Medulla oblongata (tissue), 1 donor: ENCODE measurements around the gene MYADM.
"Not testable (repeated sequence)": the region's sequence is repeated elsewhere in the genome, so short reads cannot be mapped to it uniquely, and the experiment has no call there.

ENCODE experiments used
- DNase-seq: peaks from one replicate; pipeline ENCODE4 v3.0.0-alpha.2; 2015; ENCODE audit errors: extremely low spot score

The MYADM gene

DNA sequence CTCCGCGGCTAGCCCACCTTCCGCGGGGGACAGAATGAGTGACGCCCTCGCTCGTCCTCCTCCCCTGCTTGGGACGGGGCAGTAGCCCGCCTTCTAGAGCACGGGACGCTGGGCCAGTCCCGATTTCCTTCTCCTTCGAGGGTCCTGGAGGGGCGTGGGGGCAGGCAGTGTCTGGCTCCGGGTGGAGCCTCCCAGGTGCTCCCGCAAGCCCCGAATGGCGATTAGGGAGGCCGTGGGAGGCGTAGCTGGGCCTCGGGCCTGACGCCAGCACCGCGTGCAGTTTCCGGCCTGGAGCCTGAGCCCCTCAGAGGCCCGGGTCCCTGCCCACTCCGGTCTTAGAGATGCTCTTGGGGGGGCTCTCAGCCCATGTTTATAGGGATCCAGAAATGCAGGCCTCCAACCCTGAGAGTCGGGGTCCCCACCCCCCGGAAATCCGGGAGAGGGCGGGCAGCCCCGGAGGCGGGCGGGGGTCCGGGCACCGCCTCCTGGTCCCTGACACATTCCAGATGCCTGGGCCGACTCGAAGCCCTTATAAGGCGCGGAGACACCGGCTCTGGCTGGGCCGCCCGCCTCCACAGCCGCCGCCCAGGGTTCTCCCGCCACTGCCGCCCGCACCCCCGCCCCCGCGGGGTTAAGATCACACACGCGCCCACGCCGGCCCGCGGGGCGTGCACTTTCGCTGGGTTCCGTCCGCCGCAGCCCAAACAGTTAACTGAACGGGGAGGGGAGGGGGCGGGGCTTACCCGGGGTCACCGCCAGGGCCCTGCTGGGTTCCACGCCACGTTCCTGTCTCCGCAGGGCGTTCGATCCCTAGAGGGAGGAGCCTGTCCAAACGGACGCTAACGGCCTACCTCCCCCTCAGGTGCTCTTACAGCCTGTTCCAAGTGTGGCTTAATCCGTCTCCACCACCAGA is 1.5 kb downstream of the MYADM start:
- peak; percentile 62 for DNase-seq

DNA sequence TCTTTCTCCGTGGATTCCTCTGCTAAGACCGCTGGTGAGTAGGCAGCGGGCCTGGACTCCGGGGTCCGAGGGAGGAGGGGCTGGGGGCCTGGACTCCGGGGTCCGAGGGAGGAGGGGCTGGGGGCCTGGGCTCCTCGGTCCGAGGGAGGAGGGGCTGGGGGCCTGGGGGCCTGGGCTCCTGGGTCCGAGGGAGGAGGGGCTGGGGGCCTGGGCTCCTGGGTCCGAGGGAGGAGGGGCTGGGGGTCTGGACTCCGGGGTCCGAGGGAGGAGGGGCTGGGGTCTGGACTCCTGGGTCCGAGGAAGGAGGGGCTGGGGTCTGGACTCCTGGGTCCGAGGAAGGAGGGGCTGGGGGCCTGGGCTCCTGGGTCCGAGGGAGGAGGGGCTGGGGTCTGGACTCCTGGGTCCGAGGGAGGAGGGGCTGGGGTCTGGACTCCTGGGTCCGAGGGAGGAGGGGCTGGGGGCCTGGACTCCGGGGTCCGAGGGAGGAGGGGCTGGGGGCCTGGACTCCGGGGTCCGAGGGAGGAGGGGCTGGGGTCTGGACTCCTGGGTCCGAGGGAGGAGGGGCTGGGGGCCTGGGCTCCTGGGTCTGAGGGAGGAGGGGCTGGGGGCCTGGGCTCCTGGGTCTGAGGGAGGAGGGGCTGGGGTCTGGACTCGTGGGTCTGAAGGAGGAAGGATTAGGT is 2.3 kb downstream of the MYADM start:
- not testable (repeated sequence) for DNase-seq

DNA sequence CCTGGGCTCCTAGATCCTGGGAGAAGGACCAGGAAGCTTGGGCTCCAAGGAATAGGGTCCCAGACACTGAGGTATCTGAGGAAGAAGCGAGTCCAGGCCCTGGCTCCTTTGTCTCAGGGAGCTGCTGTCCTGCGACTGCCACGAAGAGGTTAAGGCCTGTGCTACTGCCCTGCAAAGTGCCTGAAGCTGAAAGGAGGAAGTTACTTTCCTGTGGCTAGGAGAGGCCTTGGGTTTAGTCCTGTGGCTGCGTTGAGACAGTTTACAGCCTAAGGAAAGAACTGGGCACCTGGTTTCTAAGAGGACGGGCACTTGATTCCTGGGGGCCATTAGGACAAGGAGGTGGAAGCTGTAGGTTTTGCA is 2.8 kb downstream of the MYADM start:
- DNase-seq: peak; percentile 57

DNA sequence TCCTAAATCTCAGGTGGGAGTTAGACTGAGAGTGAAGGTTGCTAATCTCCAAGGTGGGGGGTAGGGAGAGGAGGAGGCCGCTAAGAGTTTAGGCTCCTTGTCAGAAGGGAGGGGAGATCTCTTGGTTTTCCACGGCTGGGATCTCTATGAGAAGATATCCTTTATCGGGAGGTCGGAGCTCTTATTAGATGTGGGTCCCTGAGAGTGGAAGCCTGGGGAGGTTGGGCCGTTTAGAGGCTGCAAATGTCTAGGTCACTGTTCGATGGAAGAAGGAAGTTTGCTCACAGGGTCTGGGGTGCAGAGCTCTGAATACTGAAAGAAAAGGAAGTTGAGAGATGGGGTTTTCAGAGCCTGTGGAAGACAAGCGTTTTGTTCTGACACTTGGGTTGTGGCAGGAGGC is 3.8 kb downstream of the MYADM start:
- DNase-seq: peak; percentile 63

DNA sequence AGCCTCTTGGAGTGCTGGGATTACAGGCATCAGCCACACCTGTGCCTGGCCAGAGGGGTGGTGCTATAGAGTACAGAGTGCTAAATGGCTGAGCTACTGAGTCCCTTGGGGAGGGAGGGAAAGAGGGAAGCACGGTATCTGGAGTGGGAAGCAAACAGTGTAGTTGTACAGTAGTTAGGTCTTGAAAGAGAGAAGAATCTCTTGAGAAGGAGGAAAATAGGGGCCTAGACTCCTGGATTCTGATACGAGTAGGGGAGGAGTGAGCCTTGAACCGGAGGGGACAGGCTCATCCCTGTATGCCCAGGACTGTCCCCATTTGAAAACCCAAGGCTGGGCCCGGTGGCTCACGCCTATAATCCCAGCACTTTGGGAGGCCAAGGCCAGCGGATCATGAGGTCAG is 5.1 kb downstream of the MYADM start:
- DNase-seq: no peak

DNA sequence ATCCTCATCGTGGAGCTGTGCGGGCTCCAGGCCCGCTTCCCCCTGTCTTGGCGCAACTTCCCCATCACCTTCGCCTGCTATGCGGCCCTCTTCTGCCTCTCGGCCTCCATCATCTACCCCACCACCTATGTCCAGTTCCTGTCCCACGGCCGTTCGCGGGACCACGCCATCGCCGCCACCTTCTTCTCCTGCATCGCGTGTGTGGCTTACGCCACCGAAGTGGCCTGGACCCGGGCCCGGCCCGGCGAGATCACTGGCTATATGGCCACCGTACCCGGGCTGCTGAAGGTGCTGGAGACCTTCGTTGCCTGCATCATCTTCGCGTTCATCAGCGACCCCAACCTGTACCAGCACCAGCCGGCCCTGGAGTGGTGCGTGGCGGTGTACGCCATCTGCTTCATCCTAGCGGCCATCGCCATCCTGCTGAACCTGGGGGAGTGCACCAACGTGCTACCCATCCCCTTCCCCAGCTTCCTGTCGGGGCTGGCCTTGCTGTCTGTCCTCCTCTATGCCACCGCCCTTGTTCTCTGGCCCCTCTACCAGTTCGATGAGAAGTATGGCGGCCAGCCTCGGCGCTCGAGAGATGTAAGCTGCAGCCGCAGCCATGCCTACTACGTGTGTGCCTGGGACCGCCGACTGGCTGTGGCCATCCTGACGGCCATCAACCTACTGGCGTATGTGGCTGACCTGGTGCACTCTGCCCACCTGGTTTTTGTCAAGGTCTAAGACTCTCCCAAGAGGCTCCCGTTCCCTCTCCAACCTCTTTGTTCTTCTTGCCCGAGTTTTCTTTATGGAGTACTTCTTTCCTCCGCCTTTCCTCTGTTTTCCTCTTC is 6.3 kb downstream of the MYADM start:
- no peak for DNase-seq

DNA sequence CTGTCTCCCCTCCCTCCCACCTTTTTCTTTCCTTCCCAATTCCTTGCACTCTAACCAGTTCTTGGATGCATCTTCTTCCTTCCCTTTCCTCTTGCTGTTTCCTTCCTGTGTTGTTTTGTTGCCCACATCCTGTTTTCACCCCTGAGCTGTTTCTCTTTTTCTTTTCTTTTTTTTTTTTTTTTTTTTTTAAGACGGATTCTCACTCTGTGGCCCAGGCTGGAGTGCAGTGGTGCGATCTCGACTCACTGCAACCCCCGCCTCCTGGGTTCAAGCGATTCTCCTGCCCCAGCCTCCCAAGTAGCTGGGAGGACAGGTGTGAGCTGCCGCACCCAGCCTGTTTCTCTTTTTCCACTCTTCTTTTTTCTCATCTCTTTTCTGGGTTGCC is 6.9 kb downstream of the MYADM start:
- no peak for DNase-seq

DNA sequence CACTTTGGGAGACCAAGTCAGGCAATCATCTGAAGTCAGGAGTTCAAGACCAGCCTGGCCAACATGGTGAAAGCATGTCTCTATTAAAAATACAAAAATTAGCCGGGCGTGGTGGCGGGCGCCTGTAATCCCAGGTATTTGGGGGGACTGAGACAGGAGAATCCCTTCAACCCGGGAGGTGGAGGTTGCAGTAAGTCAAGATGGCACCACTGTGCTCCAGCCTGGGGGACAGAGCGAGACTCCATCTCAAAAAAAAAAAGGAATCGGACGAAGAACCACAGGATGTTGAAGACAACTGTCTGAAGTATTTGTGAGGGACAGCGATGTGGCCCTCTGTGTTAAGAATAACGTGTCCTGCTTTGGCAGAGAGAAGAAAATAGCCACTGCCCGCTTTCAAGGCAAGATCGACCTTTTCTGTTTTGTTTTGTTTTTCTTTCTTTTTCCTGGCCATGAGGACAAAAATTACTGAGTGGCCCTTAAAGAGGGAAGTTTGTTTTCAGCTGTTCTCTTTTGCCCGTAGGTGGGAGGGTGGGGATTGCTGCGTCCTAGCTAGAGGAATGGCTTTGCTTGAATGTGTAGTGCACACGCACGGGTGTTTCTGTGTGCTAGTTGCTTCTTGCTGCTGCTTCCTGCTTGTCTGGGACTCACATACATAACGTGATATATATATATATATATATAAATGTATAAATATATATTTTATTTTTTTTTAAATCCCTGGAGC is 8.1 kb downstream of the MYADM start:
- no peak for DNase-seq

DNA sequence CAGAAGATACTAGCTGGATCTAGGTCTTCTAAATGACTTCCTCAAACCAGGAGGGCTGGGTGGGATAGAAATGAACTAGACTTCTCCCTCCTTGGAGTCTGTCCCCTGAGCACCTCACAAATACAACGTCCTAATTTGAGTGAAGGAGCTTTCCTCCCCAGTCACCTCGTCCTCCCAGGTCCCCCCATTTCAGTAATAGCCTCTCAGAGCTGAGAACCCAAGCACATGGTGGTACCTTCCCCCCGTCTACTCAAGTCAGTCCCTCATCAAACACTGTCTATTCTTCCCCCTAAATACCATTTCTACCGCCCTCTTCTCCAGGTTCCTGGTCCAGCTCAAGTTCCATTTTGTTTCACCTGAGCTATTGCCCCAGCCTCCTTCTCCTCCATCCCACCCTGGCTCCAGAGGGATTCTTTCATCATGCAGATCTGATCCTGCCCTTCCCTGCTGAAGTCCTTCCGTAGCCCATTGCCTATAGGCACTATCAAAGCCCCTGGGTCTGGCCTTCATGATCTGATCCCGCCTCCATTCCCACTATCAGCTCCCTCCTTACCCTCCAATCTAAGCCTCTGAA is 9.1 kb downstream of the MYADM start:
- no peak for DNase-seq

DNA sequence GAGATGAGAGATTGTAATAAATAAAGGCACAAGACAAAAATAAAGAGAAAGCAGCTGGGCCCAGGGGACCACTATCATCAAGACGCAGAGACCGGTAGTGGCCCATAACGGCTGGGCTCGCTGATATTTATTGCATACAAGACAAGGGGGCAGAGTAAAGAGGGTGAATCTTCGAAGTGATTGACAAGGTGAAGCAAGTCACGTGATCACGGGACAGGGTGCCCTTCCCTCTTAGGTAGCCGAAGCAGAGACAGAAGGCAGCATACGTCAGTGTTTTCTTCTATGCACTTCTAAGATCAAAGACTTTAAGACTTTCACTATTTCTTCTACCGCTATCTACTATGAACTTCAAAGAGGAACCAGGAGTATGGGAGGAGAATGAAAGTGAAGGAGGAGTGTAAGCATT is 9.7 kb downstream of the MYADM start:
- no peak for DNase-seq

DNA sequence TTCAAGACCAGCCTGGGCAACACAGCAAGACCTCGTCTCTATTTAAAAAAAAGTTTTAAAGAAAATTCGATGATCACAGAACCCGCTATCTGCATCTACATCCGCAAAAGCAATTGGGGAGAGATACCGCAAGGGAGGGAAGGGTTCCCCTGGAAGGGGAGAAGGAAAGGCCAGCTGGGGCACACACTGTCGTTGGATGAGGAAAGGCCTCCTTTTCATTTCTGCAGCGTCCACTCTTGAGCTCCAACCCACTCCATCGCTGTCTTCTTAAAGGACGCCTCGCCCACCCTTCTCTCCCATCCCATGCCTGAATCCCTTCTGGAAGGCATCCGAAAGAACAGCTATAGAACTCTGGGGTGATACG is 11.1 kb downstream of the MYADM start:
- DNase-seq: no peak

DNA sequence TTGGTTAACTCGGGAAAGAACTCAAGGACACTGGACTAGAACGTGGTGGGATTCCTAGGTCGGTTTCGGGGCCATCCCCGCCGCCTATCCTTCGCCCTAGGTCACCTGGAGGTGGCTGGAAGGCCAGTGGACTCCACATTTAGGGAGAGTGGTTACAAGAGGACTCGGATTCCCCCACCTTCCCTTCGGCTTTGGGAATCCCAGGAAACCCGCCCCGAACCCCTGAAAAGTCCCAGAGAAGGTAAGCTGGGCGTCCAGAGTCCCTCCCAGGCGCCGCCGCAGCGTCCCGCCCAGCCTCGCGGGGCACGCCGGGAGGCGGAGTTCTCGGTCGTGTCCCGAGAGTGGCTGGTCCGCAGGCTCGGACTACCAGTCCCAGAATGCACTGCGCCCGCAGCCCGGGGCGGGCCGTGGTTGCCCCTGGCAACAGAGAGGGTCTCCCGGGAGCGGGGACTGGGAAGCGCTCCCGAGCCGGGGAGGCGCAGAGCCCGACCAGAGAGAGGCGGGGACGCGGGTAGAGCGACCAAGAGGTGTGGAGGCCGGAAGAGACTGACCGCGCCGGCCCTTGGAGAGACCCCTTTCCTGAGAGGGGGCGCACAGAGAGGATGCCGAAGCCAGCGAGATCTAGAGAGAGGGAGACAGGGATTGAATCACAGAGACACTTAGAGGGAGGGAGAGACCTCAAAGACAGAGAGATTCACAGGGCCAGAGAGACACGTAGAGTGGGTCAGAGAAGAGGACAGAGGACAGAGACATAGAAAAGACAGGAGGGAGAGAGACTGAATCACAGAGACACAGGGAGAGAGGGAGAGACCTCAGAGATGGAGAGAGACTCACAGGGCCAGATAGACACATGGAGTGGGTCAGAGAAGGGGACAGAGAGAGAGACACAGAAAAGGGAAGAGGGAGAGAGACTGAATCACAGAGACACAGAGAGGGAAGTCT is 11.7 kb downstream of the MYADM start:
- peak; percentile 94 for DNase-seq

DNA sequence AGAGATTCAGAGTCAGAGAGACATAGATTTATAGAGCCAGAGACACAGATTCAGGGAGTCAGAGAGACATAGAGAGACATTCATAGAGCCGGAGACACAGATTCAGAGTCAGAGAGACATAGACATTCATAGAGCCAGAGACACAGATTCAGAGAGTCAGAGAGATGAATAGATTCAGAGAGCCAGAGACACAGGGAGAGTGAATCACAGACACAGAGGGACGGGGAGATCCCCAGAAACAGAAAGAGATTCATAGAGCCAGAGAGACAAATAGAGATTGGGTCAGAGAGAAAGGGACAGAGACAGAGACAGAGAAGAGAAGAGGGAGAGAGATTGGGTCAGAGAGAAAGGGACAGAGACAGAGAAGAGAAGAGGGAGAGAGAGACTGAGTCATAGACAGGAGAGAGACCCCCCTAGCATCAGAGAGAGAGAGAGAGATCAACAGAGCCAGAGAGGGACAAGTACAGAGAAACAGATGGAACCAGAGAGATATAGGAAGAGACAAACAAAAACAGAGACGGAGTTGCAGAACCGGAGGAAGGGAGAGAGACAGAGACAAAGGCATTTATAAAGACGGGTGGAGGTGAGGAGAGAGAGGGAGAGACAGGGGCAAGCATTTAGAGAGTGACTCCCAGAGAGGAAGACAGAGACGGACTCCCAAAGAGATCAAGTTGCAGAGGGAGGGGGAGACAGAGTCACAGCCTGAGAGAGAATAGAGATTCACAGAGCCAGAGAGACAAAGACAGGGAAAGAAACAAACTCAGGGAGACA is 13.2 kb downstream of the MYADM start:
- no peak for DNase-seq

DNA sequence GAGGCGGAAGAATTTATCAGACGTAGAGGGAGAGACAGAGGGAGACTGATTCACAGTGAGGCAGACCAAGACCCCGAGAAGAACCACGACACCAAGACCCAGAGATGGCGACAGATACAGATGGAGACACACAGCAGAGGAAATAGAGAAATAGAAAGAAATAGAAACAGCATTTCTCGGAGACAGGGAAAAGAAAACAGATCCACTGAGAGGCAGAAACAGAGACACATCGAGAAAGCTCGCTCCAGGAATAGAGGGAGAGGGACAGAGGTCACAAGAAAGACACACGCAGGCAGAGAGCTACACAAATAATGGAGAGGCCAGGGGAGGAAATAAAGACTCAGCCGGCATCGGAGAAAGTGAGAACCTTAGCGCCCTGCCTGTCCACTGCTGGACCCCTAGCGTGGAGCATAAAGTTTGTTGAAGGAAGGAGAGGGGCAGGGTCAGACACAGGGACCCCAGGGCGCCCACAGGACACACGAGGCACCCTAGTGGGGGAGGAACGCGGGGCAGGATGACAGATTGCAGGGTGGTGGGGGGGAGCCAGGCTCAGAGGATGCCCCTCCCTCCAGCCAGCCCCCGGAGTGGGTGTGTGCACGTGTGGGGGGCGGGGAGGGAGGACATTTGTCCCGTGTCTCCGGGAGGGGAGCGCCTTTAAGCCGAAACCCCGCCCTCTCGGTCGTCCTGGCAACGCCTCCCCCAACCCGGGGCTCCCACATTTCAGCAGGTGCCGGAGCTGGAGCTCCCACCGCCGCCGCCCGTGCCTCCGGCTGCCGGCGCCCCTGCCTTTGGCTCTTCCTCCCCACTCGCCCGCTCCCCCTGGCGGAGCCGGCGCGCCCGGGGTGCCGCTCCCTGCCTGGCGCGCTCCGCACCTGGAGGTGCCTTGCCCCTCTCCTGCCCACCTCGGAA is 14.1 kb downstream of the MYADM start, which contains the start of gene PRKCG:
Gene PRKCG, plus strand, starts transcription at position 716 of the 909 bp plus-strand sequence. CDS start 298 bp downstream, outside the sequence.
- DNase-seq: no peak

DNA sequence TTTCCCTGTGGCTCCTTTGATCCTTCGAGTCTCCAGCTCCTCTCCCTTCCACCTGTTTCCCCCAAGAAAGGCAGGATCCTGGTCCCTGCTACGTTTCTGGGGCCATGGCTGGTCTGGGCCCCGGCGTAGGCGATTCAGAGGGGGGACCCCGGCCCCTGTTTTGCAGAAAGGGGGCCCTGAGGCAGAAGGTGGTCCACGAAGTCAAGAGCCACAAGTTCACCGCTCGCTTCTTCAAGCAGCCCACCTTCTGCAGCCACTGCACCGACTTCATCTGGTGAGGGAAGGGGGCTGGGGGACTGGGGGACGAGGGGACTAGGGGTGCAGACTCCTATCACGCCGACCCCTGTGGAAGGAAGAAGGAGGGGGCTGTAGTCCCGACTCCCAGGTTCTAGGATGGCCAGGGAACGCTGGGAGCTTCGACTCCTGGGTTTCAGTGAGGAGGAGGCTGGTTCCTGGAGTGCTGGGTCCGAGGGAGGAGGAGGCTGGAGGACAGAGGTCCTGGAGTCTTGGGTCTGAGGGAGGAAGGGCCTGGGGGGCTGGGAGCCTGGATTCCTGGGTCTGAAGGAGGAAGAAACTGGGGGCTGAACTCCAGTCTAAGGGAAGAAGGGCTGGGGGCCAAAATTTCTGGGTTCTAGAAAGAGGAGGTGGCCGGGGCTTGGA is 14.8 kb downstream of the MYADM start:
- DNase-seq: no peak

DNA sequence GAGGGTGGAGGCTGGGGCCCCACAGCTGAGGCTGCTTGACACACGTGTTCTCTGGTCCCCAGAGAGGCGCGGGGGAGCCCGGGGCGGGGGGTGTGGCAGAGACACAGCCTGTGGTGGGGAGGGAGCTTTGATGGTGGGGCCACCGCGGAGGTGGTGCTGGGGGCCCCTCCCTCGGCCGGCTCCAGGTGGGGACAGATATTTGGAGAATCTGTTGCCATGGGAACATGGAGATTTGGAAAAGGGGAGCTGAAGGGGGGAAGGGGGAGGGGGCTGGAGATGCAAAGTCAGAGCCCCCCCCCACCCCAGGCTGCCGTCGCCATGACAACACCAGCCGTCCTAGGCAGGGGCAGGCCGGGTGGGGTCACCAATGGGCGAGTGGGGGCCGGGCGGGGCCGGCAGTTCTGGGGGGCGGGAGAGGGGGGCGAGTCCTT is 15.6 kb downstream of the MYADM start:
- DNase-seq: no peak

DNA sequence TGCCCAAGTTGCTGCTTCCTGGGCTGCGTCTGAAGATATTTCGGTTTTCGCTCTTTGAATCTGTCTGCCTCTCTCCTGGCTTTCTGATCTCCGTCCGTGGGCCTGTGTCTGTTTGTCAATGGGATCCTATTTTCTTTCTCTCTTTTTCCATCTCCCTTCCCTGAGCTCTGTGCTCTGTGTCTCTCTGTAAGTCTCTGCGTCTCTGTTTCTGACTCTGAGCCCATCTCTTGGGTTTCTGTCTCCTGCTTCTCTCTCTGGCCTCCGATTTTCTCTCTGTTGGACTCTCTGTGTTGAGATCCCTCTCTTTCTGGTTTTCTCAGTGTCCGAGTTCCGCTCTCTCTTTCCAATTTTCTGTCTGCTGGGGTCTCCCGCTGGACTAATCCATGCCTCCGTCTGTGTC is 16.1 kb downstream of the MYADM start:
- DNase-seq: no peak

DNA sequence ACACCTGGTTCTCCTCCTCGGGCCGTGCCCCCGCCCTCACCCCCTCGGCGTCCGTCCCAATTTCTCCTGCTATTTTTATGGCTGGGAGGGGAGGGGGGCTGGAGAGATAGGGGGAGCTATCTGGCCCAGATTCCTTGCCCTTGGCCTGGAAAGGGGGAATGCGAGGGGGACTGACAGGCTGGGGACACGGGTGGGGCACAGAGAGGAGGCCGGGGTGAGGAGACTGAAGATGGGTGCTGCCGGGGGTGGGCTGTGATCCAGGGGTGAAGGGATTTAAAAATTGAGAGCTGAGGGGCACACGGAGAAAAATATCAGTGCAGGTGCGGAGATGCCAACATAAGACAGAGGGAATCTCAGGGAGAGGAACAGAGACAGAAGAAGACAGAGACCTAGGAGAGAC is 16.6 kb downstream of the MYADM start:
- no peak for DNase-seq
